HG02610 (cell line): ENCODE data around the gene ZNF700.
"Not testable (repeated sequence)": the region's sequence is repeated elsewhere in the genome, so short reads cannot be mapped to it uniquely, and the experiment has no call there.

Experiments used
- ATAC-seq: cut with Tn5 transposase; IDR thresholded peaks from one replicate; pipeline ENCODE4 v1.9.1; 2021; ENCODE audit warnings: mild to moderate bottlenecking, moderate library complexity; ENCODE audit not compliant: unreplicated experiment

The ZNF700 gene

GRCh38 chr19:11987405-11988281, 62.7 kb downstream of the ZNF700 start:
- peak; percentile 83 for ATAC-seq

GRCh38 chr19:11989112-11989456, 64.2 kb downstream of the ZNF700 start:
- ATAC-seq = no peak

GRCh38 chr19:11991921-11992320, 67.0 kb downstream of the ZNF700 start:
- ATAC-seq = not testable (repeated sequence)

GRCh38 chr19:11995174-11995573, 70.3 kb downstream of the ZNF700 start:
- ATAC-seq = no peak
